Trophoblast cell (in vitro differentiated cells and primary cell): ENCODE measurements around the gene ASTL.

Experiments used
- DNase-seq, 2 donors: peaks; one replicate each; pipeline ENCODE4 v3.0.0-alpha.2; 2016
- H2AFZ ChIP-seq: 2 replicates; pipeline ENCODE4 v1.6.1; 2013; ENCODE audit warnings: low read length, moderate library complexity, mild to moderate bottlenecking; ENCODE audit not compliant: insufficient read depth, poor library complexity
- H2AK5ac ChIP-seq: 2 replicates; pipeline ENCODE4 v1.6.1; 2013; ENCODE audit warnings: mild to moderate bottlenecking, low read length
- H2BK120ac ChIP-seq: 2 replicates; pipeline ENCODE4 v1.6.1; 2013; ENCODE audit warnings: low read length, mild to moderate bottlenecking, moderate library complexity; ENCODE audit not compliant: insufficient read depth, poor library complexity
- H2BK12ac ChIP-seq: 2 replicates; pipeline ENCODE4 v1.6.1; 2013; ENCODE audit warnings: mild to moderate bottlenecking, low read length, moderate library complexity
- H2BK5ac ChIP-seq: 2 replicates; pipeline ENCODE4 v1.6.1; 2013; ENCODE audit warnings: low read length, low read depth, moderate library complexity, mild to moderate bottlenecking; ENCODE audit not compliant: poor library complexity
- H3K14ac ChIP-seq: 2 replicates; pipeline ENCODE4 v1.6.1; 2013; ENCODE audit warnings: mild to moderate bottlenecking, low read length
- H3K18ac ChIP-seq: 2 replicates; pipeline ENCODE4 v1.6.1; 2013; ENCODE audit warnings: mild to moderate bottlenecking, low read length
- H3K23ac ChIP-seq: 2 replicates; pipeline ENCODE4 v1.6.1; 2013; ENCODE audit warnings: low read length
- H3K27ac ChIP-seq: 2 replicates; pipeline ENCODE4 v1.5.1; 2013; ENCODE audit warnings: low read depth, mild to moderate bottlenecking, inconsistent platforms, low read length, moderate library complexity
- H3K27me3 ChIP-seq: 2 replicates; pipeline ENCODE4 v1.6.1; 2013; ENCODE audit warnings: inconsistent platforms, mild to moderate bottlenecking, low read length, moderate library complexity; ENCODE audit not compliant: insufficient read depth
- H3K36me3 ChIP-seq, 2 experiments: 1 replicate in 1 of 2; 2 replicates in 1 of 2; pipeline ENCODE4 v1.6.1; 2013; ENCODE audit warnings: low read length in 2 of 2, mild to moderate bottlenecking in 2 of 2, moderate library complexity in 1 of 2; ENCODE audit not compliant: insufficient read depth in 2 of 2, control insufficient read depth in 1 of 2
- H3K4ac ChIP-seq: 2 replicates; pipeline ENCODE4 v1.6.1; 2013; ENCODE audit warnings: low read depth, mild to moderate bottlenecking, low read length, moderate library complexity
- H3K4me1 ChIP-seq, 2 experiments: 1 replicate in 1 of 2; 2 replicates in 1 of 2; pipeline ENCODE4 v1.6.1; 2013; ENCODE audit warnings: low read length in 2 of 2, mild to moderate bottlenecking in 2 of 2, moderate library complexity in 1 of 2; ENCODE audit not compliant: insufficient read depth in 2 of 2, control insufficient read depth in 1 of 2
- H3K4me2 ChIP-seq: 2 replicates; pipeline ENCODE4 v1.6.1; 2013; ENCODE audit warnings: inconsistent platforms, mild to moderate bottlenecking, low read length, moderate library complexity
- H3K4me3 ChIP-seq: 2 replicates; pipeline ENCODE4 v1.5.1; 2013; ENCODE audit warnings: mild to moderate bottlenecking, low read depth, low read length, inconsistent platforms
- H3K79me1 ChIP-seq: one replicate; pipeline ENCODE4 v1.6.1; 2013; ENCODE audit warnings: low read length
- H3K79me2 ChIP-seq: 2 replicates; pipeline ENCODE4 v1.6.1; 2013; ENCODE audit warnings: low read length, mild to moderate bottlenecking; ENCODE audit not compliant: control insufficient read depth, insufficient read depth, poor library complexity
- H3K9ac ChIP-seq: 2 replicates; pipeline ENCODE4 v1.6.1; 2013; ENCODE audit warnings: mild to moderate bottlenecking, low read length
- H3K9me3 ChIP-seq: 2 replicates; pipeline ENCODE4 v1.6.1; 2013; ENCODE audit warnings: low read depth, mild to moderate bottlenecking, control low read depth, inconsistent platforms, low read length; ENCODE audit not compliant: insufficient read depth
- H4K12ac ChIP-seq: 2 replicates; pipeline ENCODE4 v1.6.1; 2013; ENCODE audit warnings: low read depth, mild to moderate bottlenecking, low read length, moderate library complexity
- H4K8ac ChIP-seq: 2 replicates; pipeline ENCODE4 v1.6.1; 2013; ENCODE audit warnings: low read depth, mild to moderate bottlenecking, low read length, moderate library complexity
- H4K91ac ChIP-seq: one replicate; pipeline ENCODE4 v1.6.1; 2013; ENCODE audit warnings: low read depth, mild to moderate bottlenecking, low read length, moderate library complexity
- WGBS: extraction: QIAGEN DNeasy Blood & Tissue Kit; methylation state at CpG from one replicate; pipeline ENCODE4 v1.1.7; 2013; ENCODE audit warnings: missing lambda C conversion rate; ENCODE audit not compliant: insufficient read length, insufficient coverage; ENCODE audit errors: extremely low coverage; 5-methylcytosine and 5-hydroxymethylcytosine counted together

ASTL gene

GRCh38 chr2:96156011-96156820, 17.9 kb upstream of the ASTL start:
- Histone ChIP-seq H3K79me2 (no peaks in the 10 kb centered on the region), H3K23ac (no peak overlapping the region), H2AK5ac (no peak overlapping the region), H3K27me3 (no peaks in the 10 kb centered on the region), H2BK5ac (no peak overlapping the region), H3K9me3 (peaks cover 2% of the 10 kb centered on the region), H4K8ac (no peak overlapping the region), H3K4me3 (no peak overlapping the region), H3K4me1 (no peaks in the 10 kb centered on the region), H3K14ac (no peak overlapping the region), H3K18ac (no peak overlapping the region), H3K9ac (no peak overlapping the region), H2BK12ac (no peak overlapping the region), H3K36me3 (no peaks in the 10 kb centered on the region), H4K12ac (no peak overlapping the region), H3K27ac (no peak overlapping the region), H2AFZ (no peak overlapping the region), H3K4ac (no peak overlapping the region), H2BK120ac (no peak overlapping the region), H3K4me2 (no peak overlapping the region), H3K79me1 (no peaks in the 10 kb centered on the region), H4K91ac (no peak overlapping the region)
- DNase-seq, result no peak
- no CpG with 5 or more reads among the region's 10 CpGs for WGBS

- Histone ChIP-seq H3K18ac (no peak overlapping the region), H3K27ac (no peak overlapping the region), H3K14ac (no peak overlapping the region), H4K91ac (no peak overlapping the region), H2AK5ac (no peak overlapping the region), H2BK120ac (no peak overlapping the region), H2BK12ac (no peak overlapping the region), H4K12ac (no peak overlapping the region), H3K9me3 (peaks cover 2% of the 10 kb centered on the region), H3K4me1 (no peaks in the 10 kb centered on the region), H3K36me3 (no peaks in the 10 kb centered on the region), H3K27me3 (no peaks in the 10 kb centered on the region), H2BK5ac (no peak overlapping the region), H3K79me2 (no peaks in the 10 kb centered on the region), H2AFZ (no peak overlapping the region), H3K79me1 (no peaks in the 10 kb centered on the region), H3K4me2 (no peak overlapping the region), H3K23ac (no peak overlapping the region), H3K9ac (no peak overlapping the region), H3K4me3 (no peak overlapping the region), H4K8ac (no peak overlapping the region), H3K4ac (no peak overlapping the region)
- DNase-seq, result no peak
- WGBS, result no CpG with 5 or more reads among the region's 16 CpGs
Observed at GRCh38 chr2:96154506-96155380, 16.4 kb upstream of the ASTL start.

- H2AFZ ChIP-seq, result no peak overlapping the region
- no peak overlapping the region for H4K12ac ChIP-seq
- H3K4me1 ChIP-seq, result peaks cover 0 to under 1% of the 10 kb centered on the region in 2 experiments
- no peak overlapping the region for H2BK5ac ChIP-seq
- H3K27me3 ChIP-seq, result no peaks in the 10 kb centered on the region
- no peak overlapping the region for H3K4me2 ChIP-seq
- H3K4me3 ChIP-seq, result no peak overlapping the region
- no peak for DNase-seq
- no peak overlapping the region for H3K4ac ChIP-seq
- no peak overlapping the region for H2BK120ac ChIP-seq
- H3K9ac ChIP-seq, result no peak overlapping the region
- H3K79me2 ChIP-seq, result no peaks in the 10 kb centered on the region
- H3K18ac ChIP-seq, result no peak overlapping the region
- WGBS, result no CpG with 5 or more reads among the region's 7 CpGs
- peaks cover 2% of the 10 kb centered on the region for H3K9me3 ChIP-seq
- no peak overlapping the region for H4K8ac ChIP-seq
- H3K14ac ChIP-seq, result no peak overlapping the region
- no peak overlapping the region for H4K91ac ChIP-seq
- H2AK5ac ChIP-seq, result no peak overlapping the region
- H3K27ac ChIP-seq, result no peak overlapping the region
- no peak overlapping the region for H3K23ac ChIP-seq
- H3K79me1 ChIP-seq, result peaks cover under 1% of the 10 kb centered on the region
- H2BK12ac ChIP-seq, result no peak overlapping the region
- no peaks in the 10 kb centered on the region for H3K36me3 ChIP-seq
Observed at GRCh38 chr2:96153991-96154431, 15.7 kb upstream of the ASTL start.

- H3K27ac ChIP-seq, result no peak overlapping the region
- no peak overlapping the region for H2BK120ac ChIP-seq
- no peak overlapping the region for H3K23ac ChIP-seq
- H3K4me1 ChIP-seq, result peaks cover 6 to 7% of the 10 kb centered on the region in 2 experiments
- no peak overlapping the region for H3K4me2 ChIP-seq
- H2BK5ac ChIP-seq, result no peak overlapping the region
- H3K14ac ChIP-seq, result no peak overlapping the region
- peaks cover 3% of the 10 kb centered on the region for H3K79me1 ChIP-seq
- H2AFZ ChIP-seq, result no peak overlapping the region
- DNase-seq, result no peak
- no peaks in the 10 kb centered on the region for H3K27me3 ChIP-seq
- H3K4me3 ChIP-seq, result no peak overlapping the region
- H3K9me3 ChIP-seq, result peaks cover 2% of the 10 kb centered on the region
- no peak overlapping the region for H3K4ac ChIP-seq
- no peak overlapping the region for H4K8ac ChIP-seq
- no peak overlapping the region for H2AK5ac ChIP-seq
- no peak overlapping the region for H2BK12ac ChIP-seq
- no peak overlapping the region for H3K9ac ChIP-seq
- no peak overlapping the region for H4K12ac ChIP-seq
- H3K79me2 ChIP-seq, result no peaks in the 10 kb centered on the region
- no peak overlapping the region for H4K91ac ChIP-seq
- H3K18ac ChIP-seq, result no peak overlapping the region
- no peaks in the 10 kb centered on the region for H3K36me3 ChIP-seq
- no CpG with 5 or more reads among the region's 7 CpGs for WGBS
Observed at GRCh38 chr2:96153291-96153713, 15.0 kb upstream of the ASTL start.
